GM08714 (cell line): ENCODE measurements around the gene DOC2A.
"Not testable (repeated sequence)": the region's sequence is repeated elsewhere in the genome, so short reads cannot be mapped to it uniquely, and the experiment has no call there.

Experiments used
- H3K4me3 ChIP-seq: fragments of 200-500 bp; sonication (Bioruptor generic); 2 replicates; pipeline ENCODE4 v1.5.1; 2014; ENCODE audit warnings: mild to moderate bottlenecking, low read length, inconsistent platforms
- ZNF274 ChIP-seq: IDR thresholded peaks from 2 replicates; pipeline ENCODE4 v1.6.1; 2012; ENCODE audit warnings: mild to moderate bottlenecking, low read depth, low read length

DOC2A gene

DNA sequence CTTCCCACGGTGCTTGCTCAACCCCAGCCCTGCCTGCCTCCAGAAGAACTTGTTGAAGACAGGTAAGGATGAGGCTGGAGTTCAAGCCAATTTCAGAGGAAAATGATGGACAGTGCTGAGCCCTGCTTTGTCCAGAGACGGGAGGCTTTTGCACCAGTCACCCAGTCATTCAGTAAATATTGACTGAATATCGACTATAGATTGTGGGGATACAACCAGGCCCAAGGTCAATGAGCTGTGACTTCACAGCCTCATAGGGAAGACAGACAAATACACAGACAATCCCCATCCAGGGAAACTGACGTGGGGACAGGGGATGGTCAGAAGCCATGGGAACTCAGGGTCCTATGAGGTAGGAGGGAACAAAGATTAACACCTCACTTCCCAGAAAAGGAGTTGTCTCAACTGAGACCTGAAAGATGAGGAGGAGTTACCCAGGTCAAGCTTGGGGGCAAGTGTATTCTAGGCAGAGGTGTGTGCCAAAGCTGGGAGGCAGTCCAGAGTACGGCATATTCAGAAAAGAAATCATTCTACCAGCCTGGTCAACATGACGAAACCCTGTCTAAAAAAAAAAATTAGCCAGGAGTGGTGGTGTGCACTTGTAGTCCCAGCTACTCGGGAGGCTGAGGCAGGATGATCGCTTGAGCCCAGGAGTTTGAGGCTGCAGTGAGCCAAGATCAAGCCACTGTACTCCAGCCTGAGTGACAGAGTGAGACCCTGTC lies 5.9 kb upstream of the DOC2A start:
- TF ChIP-seq ZNF274: no peak
- no peak overlapping the region for H3K4me3 ChIP-seq

DNA sequence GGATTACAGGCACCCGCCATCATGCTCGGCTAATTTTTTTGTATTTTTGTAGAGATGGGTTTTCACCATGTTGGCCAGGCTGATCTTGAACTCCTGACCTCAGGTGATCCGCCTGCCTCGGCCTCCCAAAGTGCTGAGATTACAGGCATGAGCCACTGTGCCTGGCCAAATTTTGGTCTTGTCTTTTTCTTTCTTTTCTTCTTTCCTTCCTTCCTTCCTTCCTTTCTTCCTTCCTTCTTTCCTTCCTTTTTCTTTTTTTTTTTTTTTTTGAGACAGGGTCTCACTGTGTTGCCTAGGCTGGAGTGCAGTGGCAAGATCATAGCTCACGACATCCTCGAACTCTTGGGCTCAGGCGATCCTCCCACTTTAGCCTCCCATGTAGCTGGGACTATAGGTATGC lies 4.6 kb upstream of the DOC2A start:
- not testable (repeated sequence) for H3K4me3 ChIP-seq

DNA sequence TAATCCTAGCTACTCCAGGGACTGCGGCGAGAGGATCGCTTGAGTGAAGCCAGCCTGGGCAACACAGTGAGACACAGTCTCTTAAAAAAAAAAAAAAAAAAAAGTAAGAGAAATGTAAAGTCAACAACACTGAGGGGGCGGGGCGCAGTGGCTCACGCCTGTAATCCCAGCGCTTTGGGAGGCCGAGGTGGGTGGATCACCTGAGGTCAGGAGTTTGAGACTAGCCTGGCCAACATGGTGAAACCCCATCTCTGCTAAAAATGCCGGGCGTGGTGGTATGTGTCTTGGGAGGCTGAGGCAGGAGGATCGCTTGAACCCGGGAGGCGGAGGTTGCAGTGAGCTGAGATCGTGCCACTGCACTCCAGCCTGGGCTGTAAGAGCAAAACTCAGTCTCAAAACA lies 1.8 kb upstream of the DOC2A start:
- not testable (repeated sequence) for H3K4me3 ChIP-seq

DNA sequence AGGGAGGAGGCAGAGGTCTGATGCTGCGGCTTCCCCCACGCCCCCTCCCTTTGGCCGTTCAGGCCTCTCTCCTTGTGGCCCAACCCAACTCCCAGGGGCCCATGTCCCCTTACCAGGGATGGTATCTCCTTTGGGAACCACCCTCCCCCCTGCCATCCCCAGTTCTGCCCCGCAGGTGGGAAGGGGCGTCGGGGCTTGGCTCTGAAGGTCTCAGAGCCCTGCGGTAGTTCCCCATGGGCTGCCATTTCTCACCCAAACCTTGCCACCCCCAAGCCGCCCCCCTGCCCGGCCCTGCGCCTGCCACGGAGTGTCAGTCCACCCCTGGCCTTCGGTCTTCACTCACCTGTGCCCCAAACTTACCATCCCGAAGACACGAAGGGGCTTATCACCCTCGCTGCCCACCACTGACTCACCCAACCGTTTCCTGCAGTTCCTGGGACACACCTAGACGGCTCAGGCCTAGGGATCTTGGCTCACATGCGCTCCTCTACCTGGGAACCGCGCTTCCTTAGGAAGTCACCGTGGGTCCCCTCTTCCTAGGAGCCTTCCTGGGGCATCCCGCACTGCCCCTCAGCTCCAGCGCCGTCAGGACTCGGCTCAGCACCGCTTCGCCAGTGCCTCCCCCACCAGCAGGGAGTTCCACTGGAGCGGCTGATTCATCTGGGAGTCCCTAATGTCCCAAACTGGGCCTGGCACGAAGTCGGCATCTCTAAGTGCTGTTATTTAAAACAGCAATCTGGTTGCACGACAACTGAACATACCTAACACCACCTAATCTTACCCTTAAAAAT lies 1.1 kb upstream of the DOC2A start:
- TF ChIP-seq ZNF274: no peak
- no peak overlapping the region for H3K4me3 ChIP-seq

DNA sequence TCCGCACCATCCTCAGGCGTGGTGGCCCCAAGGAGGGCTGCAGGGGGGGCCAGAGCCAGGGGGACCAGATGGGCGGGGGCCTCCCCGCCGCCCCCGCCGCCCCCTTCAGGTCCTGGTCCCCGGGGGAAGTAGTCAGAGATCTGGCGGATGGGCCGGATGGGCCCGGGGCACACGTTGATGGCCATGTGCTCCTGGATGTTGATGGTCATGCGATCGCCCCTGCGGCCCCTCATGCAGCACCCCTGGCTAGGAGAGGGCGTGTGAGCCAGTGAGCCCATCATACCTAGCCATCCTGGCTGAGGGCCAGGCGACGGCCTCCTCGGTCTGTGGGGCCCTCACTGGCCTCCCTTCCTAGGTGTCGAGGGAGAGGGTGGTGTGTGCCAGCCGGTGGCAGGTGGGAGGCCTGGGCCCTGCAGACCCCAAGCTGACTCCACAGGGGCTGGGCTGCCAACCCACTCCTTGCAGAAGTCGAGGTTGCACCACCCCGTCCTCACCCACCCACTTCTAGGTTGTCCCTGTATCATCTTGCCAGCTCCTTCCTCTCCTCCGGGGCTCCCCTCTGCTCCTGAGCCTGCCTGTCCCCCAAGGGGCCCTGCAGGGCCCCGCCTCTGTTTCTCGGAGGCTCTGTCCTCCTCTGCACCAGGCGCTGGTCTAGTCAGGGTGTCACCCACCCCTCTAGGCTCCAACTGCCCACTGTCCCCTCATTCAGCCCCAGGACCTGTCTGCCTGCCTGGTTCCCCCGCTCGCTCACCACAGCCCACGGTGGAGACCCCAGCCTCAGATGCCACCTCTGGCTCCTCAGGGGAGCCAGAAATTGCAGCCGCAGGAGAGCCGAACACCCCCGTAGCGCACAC lies 610 bp downstream of the DOC2A start:
- H3K4me3 ChIP-seq: no peak overlapping the region
- TF ChIP-seq ZNF274: no peak

DNA sequence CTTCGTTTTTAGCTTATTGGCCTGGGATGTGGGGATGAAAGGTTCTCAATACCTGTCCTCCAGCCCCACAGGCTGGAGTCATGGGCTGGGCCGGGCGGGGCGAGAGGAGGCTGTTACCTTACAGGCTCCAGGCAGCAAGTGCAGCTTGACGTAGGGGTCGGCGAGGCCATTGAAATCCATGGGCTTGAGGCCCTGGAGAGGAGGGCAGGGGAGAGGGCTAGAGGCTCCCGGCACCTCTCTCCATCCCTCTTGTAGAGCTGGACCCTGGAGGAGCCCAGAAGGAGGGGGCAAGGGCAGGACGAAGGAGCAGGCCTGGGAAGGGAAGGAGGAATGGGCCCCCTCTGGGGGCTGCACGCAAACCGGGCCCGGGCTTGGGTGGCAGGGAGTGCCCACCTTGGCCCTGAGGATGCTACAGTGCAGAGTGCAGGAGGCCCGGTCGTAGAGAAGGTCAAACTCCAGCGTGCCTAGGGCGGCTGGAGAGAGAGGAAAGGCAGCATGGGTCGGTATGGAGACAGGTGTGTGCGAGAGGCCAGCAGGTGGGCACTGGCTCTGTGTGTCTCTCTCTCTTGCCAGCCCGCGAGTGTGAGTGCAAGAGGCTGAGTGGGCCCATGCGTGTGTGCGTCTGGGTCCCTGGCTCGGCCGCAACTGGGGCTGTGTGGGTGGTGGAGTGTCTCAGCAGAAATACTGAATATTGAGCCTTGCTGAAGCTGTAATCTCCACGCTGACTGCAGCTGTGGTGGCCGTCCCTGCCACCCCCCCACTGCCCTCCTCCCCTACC lies 1.6 kb downstream of the DOC2A start:
- H3K4me3 ChIP-seq: no peak overlapping the region
- no peak for TF ChIP-seq ZNF274

DNA sequence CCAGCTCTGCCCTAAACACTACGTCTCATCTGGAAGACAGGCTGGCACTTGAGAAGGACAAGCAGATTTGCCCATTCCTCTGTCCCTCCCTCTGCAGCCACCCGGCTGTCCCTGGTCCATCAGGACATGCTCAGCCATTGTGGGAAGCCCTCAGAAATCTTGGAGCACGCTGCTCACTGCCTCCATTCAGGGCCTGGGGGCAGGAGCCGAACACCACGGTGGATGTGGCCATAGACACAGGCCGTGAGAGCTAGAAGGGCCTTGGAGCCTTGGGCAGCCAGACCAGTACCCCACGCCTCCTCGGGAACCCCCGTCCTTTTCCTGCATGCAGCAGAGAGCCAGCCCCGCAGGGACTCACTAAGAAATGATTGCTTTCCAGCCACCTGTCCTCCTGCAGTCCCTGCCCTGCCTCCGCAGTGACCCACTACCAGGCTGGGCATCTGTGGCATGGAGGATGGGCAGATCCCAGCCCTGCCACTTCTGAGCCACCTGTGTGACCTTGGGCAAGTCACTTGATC lies 3.4 kb downstream of the DOC2A start:
- TF ChIP-seq ZNF274: no peak
- H3K4me3 ChIP-seq: no peak overlapping the region

DNA sequence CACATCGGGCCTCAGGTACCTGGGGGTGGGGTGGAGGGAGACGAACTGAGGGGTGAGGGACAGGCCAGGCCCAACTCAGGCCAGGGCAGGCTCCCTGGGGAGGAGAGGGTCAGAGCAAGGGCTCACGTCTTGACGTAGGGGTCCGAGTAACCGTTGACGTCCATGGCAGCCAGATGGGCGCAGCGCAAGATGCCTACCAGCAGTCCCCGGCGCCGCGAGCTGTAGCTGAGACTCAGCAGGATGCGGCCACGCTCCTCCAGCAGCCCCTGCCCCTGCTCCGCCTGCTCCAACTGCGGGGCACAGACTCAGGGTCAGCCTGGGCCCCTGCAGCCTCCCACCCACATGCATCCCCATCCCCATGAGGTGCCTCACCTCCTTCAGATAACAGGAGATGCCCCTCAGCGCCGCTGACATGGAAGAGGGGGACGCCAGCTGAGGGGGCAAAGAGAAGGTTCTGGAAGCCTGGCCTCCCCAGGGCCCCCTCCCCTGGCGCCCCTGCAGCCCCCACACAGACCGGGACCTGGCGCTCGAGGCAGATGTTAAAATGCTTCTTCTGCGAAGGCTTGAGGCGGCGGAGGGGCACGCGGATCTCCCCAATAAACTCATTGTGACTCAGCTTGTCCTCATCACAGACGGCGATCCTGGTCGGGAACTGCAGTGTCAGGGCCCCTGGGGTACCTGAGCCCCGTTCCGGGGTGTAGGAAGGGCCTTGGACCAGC lies 4.0 kb downstream of the DOC2A start:
- H3K4me3 ChIP-seq: no peak overlapping the region
- no peak for TF ChIP-seq ZNF274

DNA sequence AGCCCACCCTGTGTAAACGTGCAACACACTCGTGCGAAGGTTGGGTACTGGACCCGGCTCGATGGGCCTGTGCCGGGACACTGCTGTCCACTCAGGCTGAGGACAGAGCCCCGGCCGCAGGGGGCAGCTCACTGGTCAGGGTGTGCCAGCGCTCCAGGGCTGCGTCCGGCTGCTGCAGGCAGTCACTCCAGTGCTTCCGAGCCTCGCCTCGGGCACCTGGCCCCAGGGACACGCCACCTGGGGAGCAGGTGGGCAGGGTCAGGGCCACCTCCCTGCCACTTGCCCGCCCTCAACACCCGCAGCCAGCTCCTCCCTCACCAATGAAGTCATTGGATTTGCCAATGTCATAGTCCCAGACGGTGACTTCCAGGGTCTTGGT lies 4.7 kb downstream of the DOC2A start:
- no peak for TF ChIP-seq ZNF274
- H3K4me3 ChIP-seq: no peak overlapping the region

DNA sequence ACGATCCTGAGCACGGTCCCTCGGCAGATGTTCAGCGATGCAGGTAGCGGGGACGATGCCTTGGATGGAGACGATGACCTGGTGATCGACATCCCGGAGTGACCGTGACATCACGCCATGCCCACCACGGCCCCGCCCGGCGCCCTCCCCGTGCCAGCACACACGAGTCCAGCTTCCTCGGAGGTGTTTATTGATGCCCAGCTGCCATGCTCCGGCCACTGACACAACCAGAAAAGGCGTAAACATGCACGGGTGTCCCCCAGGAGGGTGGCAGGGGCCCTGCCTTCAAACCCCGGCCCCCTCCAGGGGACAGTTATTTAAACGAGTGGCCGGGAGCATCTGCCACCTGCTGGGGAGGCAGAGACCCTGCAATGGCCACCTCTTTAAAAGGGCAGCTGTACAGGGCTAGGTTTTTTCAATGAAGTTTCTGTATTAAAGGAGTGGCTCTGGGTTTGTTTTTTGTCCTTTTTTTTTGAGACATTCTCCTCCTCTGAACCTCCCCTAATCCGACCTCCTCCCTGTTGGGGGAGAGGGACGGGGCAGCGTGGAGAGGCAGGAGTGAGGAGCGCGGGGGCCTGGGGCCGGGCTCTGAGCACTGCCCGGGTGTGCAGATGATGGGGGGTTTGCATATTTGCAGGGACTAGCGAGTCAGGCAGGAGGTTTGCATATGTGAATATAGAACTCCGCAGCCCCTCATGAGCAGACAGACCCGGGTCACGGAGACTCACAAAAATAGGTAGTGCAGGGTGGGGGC lies 5.3 kb downstream of the DOC2A start:
- H3K4me3 ChIP-seq: no peak overlapping the region
- TF ChIP-seq ZNF274: no peak

DNA sequence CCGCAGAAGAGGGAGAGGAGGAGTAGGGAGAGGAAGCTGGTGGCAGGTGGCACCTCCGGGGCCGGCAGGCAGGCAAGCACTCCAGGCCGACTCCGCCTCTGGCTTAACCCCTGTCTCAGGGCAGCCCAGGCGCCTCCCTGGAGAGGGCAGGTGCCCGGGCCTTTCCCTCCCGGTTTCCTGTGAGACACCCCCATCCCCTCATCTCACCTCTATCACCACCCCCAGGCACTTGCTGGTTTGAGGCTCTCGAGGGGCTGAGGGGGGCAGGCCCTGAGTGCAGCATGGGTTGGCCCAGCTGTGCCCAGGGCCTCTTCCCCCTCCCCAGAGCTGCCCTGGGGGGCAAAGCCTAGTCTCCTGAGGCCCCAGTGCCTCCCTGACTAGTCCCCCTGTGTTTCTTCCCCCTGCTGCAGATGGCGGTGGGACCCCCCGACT lies 6.0 kb downstream of the DOC2A start:
- TF ChIP-seq ZNF274: no peak
- no peak overlapping the region for H3K4me3 ChIP-seq

DNA sequence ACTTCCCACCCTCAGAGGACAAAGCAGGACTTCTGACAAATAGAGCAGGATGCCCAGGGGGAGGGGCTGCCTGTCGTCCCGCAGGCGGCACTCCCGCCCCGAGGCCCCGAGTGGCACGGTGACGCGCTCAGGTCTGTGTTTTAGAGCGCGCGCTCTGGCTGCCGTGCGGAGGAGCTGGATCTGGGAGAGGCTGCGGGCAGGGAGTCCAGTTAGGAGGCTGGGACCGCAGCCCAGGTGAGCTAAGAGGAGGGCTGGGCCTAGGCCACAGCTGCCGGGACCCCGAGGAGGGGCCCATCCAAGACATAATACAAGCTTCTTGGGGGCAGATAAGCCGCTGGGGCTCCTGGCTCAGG lies 6.4 kb downstream of the DOC2A start:
- H3K4me3 ChIP-seq: no peak overlapping the region
- no peak for TF ChIP-seq ZNF274
